ENCODE measurements around the gene PRKN.

Gene PRKN

GRCh38 chr6:161676586-161676985 is 1051.0 kb downstream of the PRKN start:
- FAIRE-seq: no peak

GRCh38 chr6:161674930-161675682 is 1052.5 kb downstream of the PRKN start:
- FAIRE-seq: no peak

- no peak for FAIRE-seq
Measured at GRCh38 chr6:161673026-161673425, 1054.5 kb downstream of the PRKN start.

- no peak for FAIRE-seq
Measured at GRCh38 chr6:161671117-161671516, 1056.4 kb downstream of the PRKN start.

- FAIRE-seq: no peak
Measured at GRCh38 chr6:161668665-161669064, 1058.9 kb downstream of the PRKN start.

GRCh38 chr6:161667957-161668356 is 1059.6 kb downstream of the PRKN start:
- FAIRE-seq: no peak

- no peak for FAIRE-seq
Measured at GRCh38 chr6:161663682-161664081, 1063.9 kb downstream of the PRKN start.

- no peak for FAIRE-seq
Measured at GRCh38 chr6:161660666-161661571, 1066.6 kb downstream of the PRKN start.

GRCh38 chr6:161658211-161658610 is 1069.4 kb downstream of the PRKN start:
- no peak for FAIRE-seq

GRCh38 chr6:161654209-161654608 is 1073.4 kb downstream of the PRKN start:
- no peak for FAIRE-seq

- no peak for FAIRE-seq
Measured at GRCh38 chr6:161651949-161652348, 1075.6 kb downstream of the PRKN start.

GRCh38 chr6:161649841-161650240 is 1077.7 kb downstream of the PRKN start:
- no peak for FAIRE-seq

GRCh38 chr6:161649068-161649467 is 1078.5 kb downstream of the PRKN start:
- FAIRE-seq: no peak

- no peak for FAIRE-seq
Measured at GRCh38 chr6:161647234-161647633, 1080.3 kb downstream of the PRKN start.

GRCh38 chr6:161644521-161644920 is 1083.0 kb downstream of the PRKN start:
- no peak for FAIRE-seq

GRCh38 chr6:161641175-161641574 is 1086.4 kb downstream of the PRKN start:
- FAIRE-seq: no peak

GRCh38 chr6:161639772-161640171 is 1087.8 kb downstream of the PRKN start:
- FAIRE-seq: no peak

- no peak for FAIRE-seq
Measured at GRCh38 chr6:161637658-161638057, 1089.9 kb downstream of the PRKN start.

GRCh38 chr6:161636882-161637430 is 1090.6 kb downstream of the PRKN start:
- FAIRE-seq: no peak

GRCh38 chr6:161635975-161636374 is 1091.6 kb downstream of the PRKN start:
- FAIRE-seq: no peak

- FAIRE-seq: no peak
Measured at GRCh38 chr6:161634916-161635315, 1092.7 kb downstream of the PRKN start.

GRCh38 chr6:161631676-161632194 is 1095.8 kb downstream of the PRKN start:
- no peak for FAIRE-seq

GRCh38 chr6:161630674-161631073 is 1096.9 kb downstream of the PRKN start:
- FAIRE-seq: no peak

Data from TTC549 (cell line).